ENCODE measurements around the gene MICAL2. TPM values are rescaled to one million over a fixed set of nuclear protein-coding genes. Genes with fewer than 3 reads are reported as not detected.

The MICAL2 gene
- polyA plus RNA-seq, 2 of the 4 experiments (the other 2 are of a cell fraction) = 39.8 to 42.1 TPM

GRCh38 chr11:12100429-12100828, 10.0 kb upstream of the MICAL2 start:
- Histone ChIP-seq H3K4me3 (no peak overlapping the region), H3K4me1 (peaks cover 12% of the 10 kb centered on the region), H3K4me2 (no peak overlapping the region), H3K27ac (peak overlapping the region in 1 of 2 experiments; percentile 51; a peak in 3 of 6 replicates), H3K9me3 (no peaks in the 10 kb centered on the region)
- DNase-seq (ENCODE audit: low read depth in 1 of 2, low spot score in 1 of 2) (no peak), FAIRE-seq (no peak), ATAC-seq (no peak)
- POLR2A ChIA-PET = interaction anchor here (1.0 kb wide), 1 partner anchor 10 kb away, joined by 3 read pairs; no protein-coding TSS in a partner anchor
- 82% methylated on average over 8 of the region's 8 CpGs for WGBS (ENCODE audit: missing lambda C conversion rate)
- CTCF ChIA-PET = interaction anchor here (0.9 to 8.9 kb wide), 5 partner anchors 11 to 181 kb away, joined by 3 to 92 read pairs (median 3); no protein-coding TSS in a partner anchor
- TF ChIP-seq TFCP2L1 (CRISPR knock-in tag; IDR thresholded peaks at IDR 0.05) (no peak), ESRRA (IDR thresholded peaks at IDR 0.05; ENCODE audit: borderline replicate concordance, low read length) (no peak), POLR2A (IDR thresholded peaks at IDR 0.05; ENCODE audit: low read length) (no peak), E2F6 (IDR thresholded peaks at IDR 0.05; ENCODE audit: borderline replicate concordance, low read depth) (no peak), EP300 (IDR thresholded peaks at IDR 0.05) (no peak), FOSB (CRISPR knock-in tag; IDR thresholded peaks at IDR 0.05) (no peak), CHD4 (IDR thresholded peaks at IDR 0.05; ENCODE audit: borderline replicate concordance) (no peak), SREBF2 (IDR thresholded peaks at IDR 0.05) (no peak), JUNB (IDR thresholded peaks at IDR 0.05) (no peak), RNF2 (IDR thresholded peaks at IDR 0.05; ENCODE audit: borderline replicate concordance, low read depth) (no peak), HDAC2 (IDR thresholded peaks at IDR 0.05) (no peak), ZSCAN20 (CRISPR knock-in tag; IDR thresholded peaks at IDR 0.05) (no peak), SMC3 (IDR thresholded peaks at IDR 0.05) (no peak), ZC3H11A (IDR thresholded peaks at IDR 0.05) (no peak), EHMT2 (IDR thresholded peaks at IDR 0.05; ENCODE audit: low read depth) (no peak), JUN (IDR thresholded peaks at IDR 0.05) (no peak), FOXS1 (CRISPR knock-in tag; IDR thresholded peaks at IDR 0.05) (no peak)

- FAIRE-seq (no peak), ATAC-seq (no peak), DNase-seq (ENCODE audit: low read depth in 1 of 2, low spot score in 1 of 2) (no peak)
- no peak for TF ChIP-seq HOXB5 (CRISPR knock-in tag; IDR thresholded peaks at IDR 0.05)
- no peak overlapping the region for H3K4me2 ChIP-seq
- ChIA-PET CTCF (interaction anchor here (0.9 to 8.9 kb wide), 4 partner anchors 11 to 181 kb away, joined by 3 to 92 read pairs (median 4); no protein-coding TSS in a partner anchor), POLR2A (no interaction called here)
- WGBS (ENCODE audit: missing lambda C conversion rate) = 87% methylated on average over 5 of the region's 5 CpGs
- H3K4me3 ChIP-seq = no peak overlapping the region
- peaks cover 12% of the 10 kb centered on the region for H3K4me1 ChIP-seq
- H3K9me3 ChIP-seq = no peaks in the 10 kb centered on the region
- H3K27ac ChIP-seq = peak overlapping the region in 1 of 2 experiments; percentile 51; a peak in 2 of 6 replicates
Measured at GRCh38 chr11:12100841-12101242, 9.5 kb upstream of the MICAL2 start.

GRCh38 chr11:12101318-12101717, 9.1 kb upstream of the MICAL2 start:
- ChIA-PET POLR2A (no interaction called here), CTCF (interaction anchor here (1.0 to 8.9 kb wide), 6 partner anchors 12 to 180 kb away, joined by 3 to 92 read pairs (median 6); no protein-coding TSS in a partner anchor)
- TF ChIP-seq RNF2 (IDR thresholded peaks at IDR 0.05; ENCODE audit: borderline replicate concordance, low read depth) (no peak), EHMT2 (IDR thresholded peaks at IDR 0.05; ENCODE audit: low read depth) (no peak), PBX3 (IDR thresholded peaks at IDR 0.05) (no peak), CEBPB (IDR thresholded peaks at IDR 0.05) (no peak), KDM1A (IDR thresholded peaks at IDR 0.05; ENCODE audit: low read depth) (no peak), USF2 (IDR thresholded peaks at IDR 0.05) (no peak), CBX8 (IDR thresholded peaks at IDR 0.05) (no peak), ZNF302 (CRISPR knock-in tag; IDR thresholded peaks at IDR 0.05) (no peak), NFE2L2 (conservative IDR thresholded peaks at IDR 0.05; ENCODE audit: low read length) (no peak), REST (IDR thresholded peaks at IDR 0.05) (no peak)
- Histone ChIP-seq H3K4me2 (no peak overlapping the region), H3K4me1 (peaks cover 12% of the 10 kb centered on the region), H3K9me3 (no peaks in the 10 kb centered on the region), H3K4me3 (no peak overlapping the region), H3K27ac (peak overlapping the region in 1 of 2 experiments; percentile 51; a peak in 1 of 6 replicates)
- no peak for DNase-seq (ENCODE audit: low read depth in 1 of 2, low spot score in 1 of 2)
- no peak for ATAC-seq
- no peak for FAIRE-seq
- 63% methylated on average over 1 of the region's 1 CpG for WGBS (ENCODE audit: missing lambda C conversion rate)

Data from A549 (cell line).